Esophagus muscularis mucosa (tissue), 4 donors: ENCODE measurements around the gene RBFOX2. TPM values are rescaled to one million over a fixed set of nuclear protein-coding genes. Genes with fewer than 3 reads are reported as not detected.

Experiments used
- DNase-seq: peaks from one replicate; pipeline ENCODE4 v3.0.0-alpha.2; 2017; ENCODE audit errors: extremely low spot score
- H3K27ac ChIP-seq, 4 donors: fragments of 200-600 bp; sonication (generic); replicated peaks in 1 of 4; 1 replicate in 3 of 4; 2 replicates in 1 of 4; pipeline ENCODE4 v1.5.1; 2016 to 2019; ENCODE audit warnings: mild to moderate bottlenecking in 1 of 4
- H3K27me3 ChIP-seq, 4 donors: fragments of 200-600 bp; sonication (generic); one replicate each; pipeline versions ENCODE4 v1.5.1 to v1.6.0; 2016 to 2019
- H3K36me3 ChIP-seq, 4 donors: fragments of 200-600 bp; sonication (generic); one replicate each; pipeline ENCODE4 v1.5.1; 2016 to 2019
- H3K4me1 ChIP-seq, 4 donors: fragments of 200-600 bp; sonication (generic); one replicate each; pipeline ENCODE4 v1.5.1; 2016 to 2019
- H3K4me3 ChIP-seq, 4 donors: fragments of 200-600 bp; sonication (generic); 1 replicate in 2 of 4; 2 replicates in 2 of 4; pipeline ENCODE4 v1.5.1; 2016 to 2019; ENCODE audit warnings: mild to moderate bottlenecking in 4 of 4, moderate library complexity in 1 of 4
- H3K9me3 ChIP-seq, 4 donors: fragments of 200-600 bp; sonication (generic); 1 replicate in 3 of 4; 2 replicates in 1 of 4; pipeline ENCODE4 v1.5.1; 2016 to 2019
- CTCF ChIP-seq, 3 experiments: fragments of 200-600 bp in 2 of 3; fragments of 450-650 bp in 1 of 3; sonication (generic) in 2 of 3; IDR thresholded peaks; one replicate each; pipeline ENCODE4 v1.5.1; 2017 to 2019; ENCODE audit warnings: antibody characterized with exemption in 3 of 3, mild to moderate bottlenecking in 2 of 3, moderate library complexity in 1 of 3
- EP300 ChIP-seq: sonication (generic); formaldehyde crosslinking; IDR thresholded peaks from one replicate; pipeline ENCODE4 v1.6.1; 2017; ENCODE audit warnings: antibody characterized with exemption
- POLR2A ChIP-seq: fragments of 450-650 bp; IDR thresholded peaks from one replicate; pipeline ENCODE4 v1.6.1; 2017; ENCODE audit warnings: antibody characterized with exemption, moderate library complexity, mild to moderate bottlenecking, low read depth
- POLR2AphosphoS5 ChIP-seq, 2 donors: sonication (generic); formaldehyde crosslinking; IDR thresholded peaks; one replicate each; pipeline ENCODE4 v1.6.1; 2017; ENCODE audit warnings: antibody characterized with exemption in 2 of 2
- WGBS: methylation state at CpG from one replicate; pipeline ENCODE4 v1.1.5; 2018; 5-methylcytosine and 5-hydroxymethylcytosine counted together
- intact Hi-C: fragments of 100-400 bp; cut with DNase I; formaldehyde crosslinking; loops from one replicate; pipeline ENCODE4 v1.15.1; 2023
- total RNA-seq, 4 donors: library from RNA; depleted of rRNA; stranded (reverse); fragments of >200 nt; gene quantifications; one replicate each; pipeline versions ENCODE4 v1.1.0 to v1.2.1, GENCODE V29; 2016

The RBFOX2 gene
- total RNA-seq, 4 donors from 2014 or later, result 113 to 179 (median 155) TPM

DNA sequence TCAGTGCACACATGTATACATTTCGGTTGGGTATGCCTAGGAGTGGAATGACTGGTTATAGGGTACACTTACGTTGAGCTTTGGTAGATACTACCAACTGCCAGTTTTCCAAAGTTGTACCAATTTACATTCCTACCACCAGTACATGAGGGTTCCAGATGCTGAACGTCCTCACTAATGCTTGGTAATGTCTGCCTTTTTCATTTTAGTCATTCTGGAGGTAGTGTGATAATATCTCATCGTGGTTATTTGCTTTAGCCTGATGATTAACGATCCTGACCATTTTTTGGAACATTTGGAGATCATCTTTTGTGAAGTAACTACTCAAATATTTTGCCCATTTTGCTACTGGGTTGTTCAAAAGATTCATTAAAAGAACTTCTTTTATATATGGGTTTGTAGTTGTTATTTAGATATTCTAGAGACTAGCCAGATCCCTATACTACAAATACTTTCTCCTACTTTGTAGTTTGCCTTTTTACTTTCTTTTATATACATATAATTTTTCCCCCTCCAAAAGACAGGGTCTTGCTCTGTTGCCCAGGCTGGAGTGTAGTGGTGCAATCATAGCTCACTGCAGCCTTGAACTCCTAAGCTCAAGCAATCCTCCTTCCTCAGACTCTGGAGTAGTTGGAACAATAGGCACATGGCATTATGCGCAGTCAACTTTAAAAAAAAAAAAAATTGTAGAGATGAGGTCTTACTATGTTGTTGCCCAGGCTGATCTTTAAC is 62.1 kb downstream of the RBFOX2 start:
- DNase-seq, result no peak
- Histone ChIP-seq H3K36me3 (no peaks in the 10 kb centered on the region), H3K4me1 (peaks cover 24 to 67% (median 47%) of the 10 kb centered on the region in 4 donors), H3K27me3 (no peaks in the 10 kb centered on the region), H3K4me3 (no peak overlapping the region), H3K27ac (peak overlapping the region in 1 of 4 donors; percentile 11), H3K9me3 (no peaks in the 10 kb centered on the region)
- intact Hi-C loops, result loop anchor here (5.0 kb wide), 1 partner anchor 61 kb away; the partner anchor contains the start of gene RBFOX2
- TF ChIP-seq CTCF (IDR thresholded peaks at IDR 0.05), result no peak
- TF ChIP-seq POLR2AphosphoS5 (IDR thresholded peaks at IDR 0.05), result no peak
- TF ChIP-seq POLR2A, result no peak
- TF ChIP-seq EP300, result no peak
- 77% methylated on average over 6 of the region's 6 CpGs for WGBS

DNA sequence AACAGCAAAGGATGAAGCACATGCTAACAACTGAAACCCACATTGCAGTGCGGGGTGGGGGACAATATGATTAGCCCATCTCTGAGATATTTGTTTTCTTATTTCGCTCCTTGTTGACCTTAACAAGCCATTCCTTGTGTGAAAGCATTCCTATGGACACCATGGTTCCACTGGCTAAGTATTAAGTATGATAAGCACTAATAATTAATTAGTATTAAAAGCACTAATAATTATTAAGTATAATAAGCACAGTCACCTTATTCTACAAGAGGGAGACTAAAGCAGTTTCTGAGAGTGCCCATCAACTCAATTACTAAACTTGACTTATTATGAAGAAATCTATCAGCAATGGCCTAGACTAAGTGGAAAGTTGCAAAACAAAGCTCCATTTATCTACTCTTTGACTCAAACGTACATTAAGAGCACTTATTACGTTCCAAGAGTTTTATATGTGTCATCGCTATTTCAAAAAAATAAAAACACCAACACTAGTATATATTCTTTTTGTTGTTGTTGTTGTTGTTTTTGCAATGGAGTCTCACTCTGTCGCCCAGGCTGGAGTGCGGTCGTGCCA is 65.3 kb downstream of the RBFOX2 start:
- peaks cover 32 to 73% (median 61%) of the 10 kb centered on the region in 4 donors for H3K4me1 ChIP-seq
- no peak overlapping the region for H3K4me3 ChIP-seq
- H3K9me3 ChIP-seq, result no peaks in the 10 kb centered on the region
- no peaks in the 10 kb centered on the region for H3K36me3 ChIP-seq
- intact Hi-C loops, result no loop called here
- peak overlapping the region in 2 of 4 donors; percentile 10 to 74 for H3K27ac ChIP-seq
- H3K27me3 ChIP-seq, result no peaks in the 10 kb centered on the region
- TF ChIP-seq POLR2AphosphoS5 (IDR thresholded peaks at IDR 0.05) (no peak), POLR2A (no peak), EP300 (no peak), CTCF (IDR thresholded peaks at IDR 0.05) (no peak)
- 92% methylated on average over 8 of the region's 8 CpGs for WGBS
- no peak for DNase-seq

GRCh38 chr22:35961480-35962295 is 66.9 kb downstream of the RBFOX2 start:
- TF ChIP-seq POLR2AphosphoS5 (IDR thresholded peaks at IDR 0.05) (peak in 1 of 2 donors; percentile 33), EP300 (no peak), POLR2A (no peak), CTCF (IDR thresholded peaks at IDR 0.05) (no peak)
- WGBS, result 14% methylated on average over 5 of the region's 5 CpGs
- intact Hi-C loops, result no loop called here

DNA sequence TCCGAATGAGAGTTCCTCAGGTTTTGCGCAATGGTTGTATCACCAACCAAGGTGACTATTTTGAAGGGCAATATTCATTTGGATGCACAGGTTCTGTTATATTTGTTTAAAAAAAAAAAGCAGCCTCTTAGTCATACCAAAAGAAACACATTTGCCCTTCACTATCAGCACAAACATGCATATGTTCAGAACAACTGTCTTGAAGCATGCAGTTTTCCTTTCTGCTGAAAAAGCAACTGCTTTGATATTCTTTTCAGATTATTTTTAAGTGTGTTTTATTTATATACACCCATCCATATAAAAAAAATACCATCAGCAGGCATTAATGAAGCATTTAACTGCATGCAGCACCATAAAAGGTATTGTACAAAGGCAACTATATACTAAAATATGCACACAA is 67.8 kb downstream of the RBFOX2 start:
- H3K36me3 ChIP-seq, result no peaks in the 10 kb centered on the region
- no peak for TF ChIP-seq EP300
- TF ChIP-seq POLR2AphosphoS5 (IDR thresholded peaks at IDR 0.05), result no peak
- TF ChIP-seq POLR2A, result no peak
- TF ChIP-seq CTCF (IDR thresholded peaks at IDR 0.05), result no peak
- no peak for DNase-seq
- no peaks in the 10 kb centered on the region for H3K27me3 ChIP-seq
- H3K4me3 ChIP-seq, result peak overlapping the region in 2 of 4 donors; percentile 15 to 35
- intact Hi-C loops, result no loop called here
- WGBS, result 78% methylated on average over 2 of the region's 2 CpGs
- peaks cover 26 to 64% (median 59%) of the 10 kb centered on the region in 4 donors for H3K4me1 ChIP-seq
- peak overlapping the region; percentile 63 to 74 (median 72) for H3K27ac ChIP-seq
- no peaks in the 10 kb centered on the region for H3K9me3 ChIP-seq

More at GRCh38 chr22:35961480-35962295, 66.9 kb downstream of the RBFOX2 start:
- Histone ChIP-seq H3K4me1 (peaks cover 26 to 65% (median 56%) of the 10 kb centered on the region in 4 donors), H3K4me3 (peak overlapping the region; percentile 15 to 39 (median 28)), H3K36me3 (no peaks in the 10 kb centered on the region), H3K27me3 (no peaks in the 10 kb centered on the region), H3K9me3 (no peaks in the 10 kb centered on the region), H3K27ac (peak overlapping the region; percentile 63 to 74 (median 72))
- DNase-seq, result no peak
